ENCODE measurements around the gene CES2. TPM values are rescaled to one million over a fixed set of nuclear protein-coding genes. Genes with fewer than 3 reads are reported as not detected.

The CES2 gene
- total RNA-seq, 4 donors from 2014 or later: 26.9 to 56.7 (median 35.1) TPM

DNA sequence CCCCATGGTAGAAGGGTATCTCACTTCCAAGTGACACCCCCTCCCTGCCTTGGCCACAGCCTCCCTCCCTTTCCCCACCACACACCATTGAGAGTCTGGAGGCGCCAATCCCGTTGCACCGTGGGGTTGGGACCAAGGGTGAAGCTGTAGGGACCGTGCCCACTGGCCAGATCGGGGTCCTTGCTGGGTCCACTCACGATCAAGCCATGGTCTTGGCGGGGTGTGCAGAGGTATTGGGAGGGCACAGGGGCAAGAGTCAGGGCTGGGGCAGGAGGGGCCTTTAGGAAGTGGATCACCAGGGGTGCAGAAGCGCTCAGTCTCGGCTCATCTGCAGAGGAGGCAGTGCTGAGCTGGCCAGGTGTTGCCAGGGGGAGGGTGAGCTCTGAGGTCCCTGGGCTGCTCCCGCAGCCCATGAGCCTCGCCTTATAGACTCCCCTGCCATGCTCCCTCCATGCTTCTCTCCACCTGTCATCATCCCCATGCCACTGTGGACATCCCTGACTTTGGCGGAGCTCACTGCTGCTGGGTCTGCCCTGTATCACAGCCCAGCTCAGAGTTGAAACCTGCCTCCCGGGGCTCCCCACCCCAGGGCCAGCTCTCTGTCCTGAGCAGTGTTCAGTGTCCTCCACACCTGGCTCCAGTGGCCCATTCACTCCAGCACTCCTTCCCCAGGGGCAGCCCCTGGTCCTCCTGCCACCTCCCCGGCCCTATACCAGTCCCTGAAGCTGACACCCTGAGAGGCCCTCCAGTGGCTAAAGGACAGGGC, 25.0 kb upstream of the CES2 start:
- TF ChIP-seq, protein P1, sequence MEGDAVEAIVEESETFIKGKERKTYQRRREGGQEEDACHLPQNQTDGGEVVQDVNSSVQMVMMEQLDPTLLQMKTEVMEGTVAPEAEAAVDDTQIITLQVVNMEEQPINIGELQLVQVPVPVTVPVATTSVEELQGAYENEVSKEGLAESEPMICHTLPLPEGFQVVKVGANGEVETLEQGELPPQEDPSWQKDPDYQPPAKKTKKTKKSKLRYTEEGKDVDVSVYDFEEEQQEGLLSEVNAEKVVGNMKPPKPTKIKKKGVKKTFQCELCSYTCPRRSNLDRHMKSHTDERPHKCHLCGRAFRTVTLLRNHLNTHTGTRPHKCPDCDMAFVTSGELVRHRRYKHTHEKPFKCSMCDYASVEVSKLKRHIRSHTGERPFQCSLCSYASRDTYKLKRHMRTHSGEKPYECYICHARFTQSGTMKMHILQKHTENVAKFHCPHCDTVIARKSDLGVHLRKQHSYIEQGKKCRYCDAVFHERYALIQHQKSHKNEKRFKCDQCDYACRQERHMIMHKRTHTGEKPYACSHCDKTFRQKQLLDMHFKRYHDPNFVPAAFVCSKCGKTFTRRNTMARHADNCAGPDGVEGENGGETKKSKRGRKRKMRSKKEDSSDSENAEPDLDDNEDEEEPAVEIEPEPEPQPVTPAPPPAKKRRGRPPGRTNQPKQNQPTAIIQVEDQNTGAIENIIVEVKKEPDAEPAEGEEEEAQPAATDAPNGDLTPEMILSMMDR (IDR thresholded peaks at IDR 0.05; ENCODE audit: low read depth): no peak

DNA sequence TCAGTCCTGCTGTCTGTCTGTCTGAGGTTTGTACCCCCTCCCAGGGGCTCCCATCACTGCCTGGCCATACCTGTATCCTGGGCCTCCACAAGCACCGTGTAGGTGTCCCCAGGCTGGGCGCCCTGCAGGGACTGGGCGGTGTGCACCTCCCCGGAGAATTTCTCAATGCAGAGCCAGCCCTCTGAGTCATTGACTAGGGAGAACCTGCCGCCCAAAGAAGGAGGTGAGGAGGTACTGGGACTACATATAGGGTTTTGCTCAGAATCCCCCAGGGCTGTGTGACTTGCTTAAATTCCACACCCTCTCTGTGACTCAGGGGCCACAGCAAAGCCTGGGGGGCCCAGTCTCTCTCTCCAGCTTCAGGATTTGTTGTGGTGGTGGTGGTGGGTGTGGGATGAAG, 24.2 kb upstream of the CES2 start:
- TF ChIP-seq, protein P1 (IDR thresholded peaks at IDR 0.05; ENCODE audit: low read depth): no peak

DNA sequence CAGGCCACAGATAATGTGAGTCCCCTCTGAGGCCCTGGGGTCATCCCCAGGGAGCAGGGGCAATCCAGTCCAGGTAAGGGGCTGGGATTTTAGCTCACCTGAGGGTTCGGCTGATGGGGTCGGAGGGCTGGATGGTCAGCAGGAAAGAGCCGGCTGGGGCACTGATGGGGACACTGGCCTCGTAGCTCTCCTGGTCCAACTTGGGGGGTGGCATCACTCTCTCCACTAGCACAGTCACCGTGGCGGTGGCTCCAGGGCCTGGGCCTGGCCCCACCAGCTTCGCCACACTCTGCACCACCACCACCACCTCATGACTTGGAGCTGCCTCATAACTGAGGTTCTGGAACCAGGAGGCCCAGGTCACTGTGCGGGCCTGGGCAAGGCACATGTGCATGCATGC, 23.5 kb upstream of the CES2 start:
- TF ChIP-seq, protein P1 (IDR thresholded peaks at IDR 0.05; ENCODE audit: low read depth): no peak

DNA sequence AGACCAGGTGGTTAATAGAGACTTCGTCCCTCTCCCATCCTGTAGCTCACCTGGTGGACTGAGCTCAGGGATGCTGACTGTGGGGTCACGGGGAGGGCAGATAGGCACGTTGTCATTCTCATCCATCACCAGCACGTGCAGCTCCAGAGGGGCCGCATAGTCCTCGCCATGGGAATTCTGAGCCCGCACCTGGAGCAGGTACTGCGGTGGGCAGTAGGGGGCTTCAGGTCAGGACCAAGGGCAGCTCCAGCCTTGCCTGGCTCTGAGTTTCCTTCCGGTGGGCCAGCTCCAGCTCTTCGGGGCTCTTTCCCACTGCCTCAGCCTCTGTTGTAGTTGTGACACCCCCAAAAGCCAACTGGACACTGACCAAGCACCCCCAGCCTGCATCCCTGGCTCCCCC, 22.2 kb upstream of the CES2 start:
- TF ChIP-seq, protein P1 (IDR thresholded peaks at IDR 0.05; ENCODE audit: low read depth): no peak

DNA sequence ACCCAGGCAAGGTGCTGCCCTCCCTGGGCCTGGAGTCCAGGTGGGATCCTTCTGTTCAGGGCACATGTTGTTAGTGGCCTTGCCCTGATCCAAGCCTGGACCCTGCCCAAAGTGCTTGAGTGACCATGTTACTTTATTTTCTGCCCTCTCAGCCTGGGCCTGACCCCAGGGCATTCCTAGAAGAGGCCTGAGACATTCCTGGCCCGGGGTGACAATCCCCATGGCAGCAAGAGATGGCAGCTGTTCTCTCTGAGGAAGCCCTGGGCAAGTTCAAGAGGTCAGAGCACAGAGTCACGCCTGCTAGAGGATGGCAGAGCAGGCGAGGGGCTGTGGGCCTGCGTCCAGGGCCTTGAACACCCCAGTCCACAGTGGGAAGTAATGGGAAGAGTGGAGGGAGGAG, 21.6 kb upstream of the CES2 start:
- TF ChIP-seq, protein P1 (IDR thresholded peaks at IDR 0.05; ENCODE audit: low read depth): no peak

DNA sequence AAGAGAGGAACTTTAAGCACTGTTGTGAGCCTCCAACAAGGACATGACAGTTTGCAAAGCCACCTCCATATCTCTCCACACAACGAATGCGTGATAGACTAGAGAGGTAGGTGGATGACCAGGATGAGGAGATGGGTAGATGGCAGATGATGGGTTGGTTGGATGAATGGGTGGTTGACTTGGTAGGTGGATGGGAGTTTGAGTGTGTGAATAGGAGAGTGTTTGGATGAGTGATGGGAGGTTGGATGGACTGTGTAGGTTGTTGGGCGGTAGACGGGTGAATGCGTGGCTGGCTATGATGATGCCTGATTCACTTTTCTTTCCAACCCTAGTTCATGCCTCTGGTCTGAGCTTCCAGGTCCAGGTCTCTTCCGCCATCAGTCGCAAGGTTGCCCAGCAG, 20.8 kb upstream of the CES2 start:
- TF ChIP-seq, protein P1 (IDR thresholded peaks at IDR 0.05; ENCODE audit: low read depth): no peak

DNA sequence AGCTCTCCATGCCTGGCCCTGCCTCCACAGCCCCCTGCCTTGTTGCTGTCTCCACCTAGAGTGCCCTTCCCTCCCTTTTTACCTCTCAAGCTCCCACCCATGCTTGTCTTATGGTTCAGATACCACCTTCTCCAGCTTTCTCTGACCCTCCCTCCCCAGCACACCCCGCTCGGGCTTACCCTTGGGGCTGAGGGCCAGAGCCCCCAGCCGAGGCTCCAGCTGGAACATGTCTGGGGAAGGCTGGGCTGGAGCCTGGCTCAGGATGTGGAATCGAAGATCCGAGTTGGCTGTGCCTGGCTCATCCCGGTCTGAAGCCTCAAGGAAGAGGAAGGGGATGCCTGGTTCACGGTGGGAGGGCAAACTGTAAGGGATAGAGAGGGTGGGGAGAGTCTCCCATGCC, 20.3 kb upstream of the CES2 start:
- TF ChIP-seq, protein P1 (IDR thresholded peaks at IDR 0.05; ENCODE audit: low read depth): no peak

Data from subcutaneous adipose tissue (tissue), 4 donors.